PC-9 (cell line): ENCODE data around the gene PHLPP1.

Source experiments
- CTCF ChIP-seq: fragments of 200-600 bp; sonication (generic); conservative IDR thresholded peaks from 2 replicates; pipeline ENCODE4 v1.6.1; 2017; ENCODE audit warnings: mixed run types, antibody characterized with exemption, mild to moderate bottlenecking, moderate library complexity
- EZH2 ChIP-seq: fragments of 200-600 bp; sonication (generic); IDR thresholded peaks from 2 replicates; pipeline ENCODE4 v1.8.0; 2017; ENCODE audit warnings: antibody characterized with exemption, low read depth

DNA sequence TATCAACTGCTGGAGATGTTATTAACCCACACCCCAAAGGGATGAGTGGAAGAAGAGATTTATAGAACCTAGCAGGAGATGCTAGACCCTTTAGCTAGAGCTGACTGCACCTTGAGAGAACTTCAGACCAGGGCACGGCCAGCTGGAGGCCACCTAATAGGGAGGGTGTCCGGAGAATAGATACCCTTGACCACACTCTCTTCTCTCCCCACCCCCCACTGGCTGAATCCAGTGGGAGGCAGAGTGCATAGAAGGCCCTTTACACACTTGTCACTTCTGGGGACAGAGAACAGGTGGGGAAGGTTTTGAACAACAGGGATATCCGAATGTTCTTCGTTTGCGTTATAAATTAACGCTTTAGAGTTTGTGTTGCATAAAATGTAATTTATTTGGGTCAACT, 84.6 kb downstream of the PHLPP1 start:
- no peak for TF ChIP-seq CTCF
- TF ChIP-seq EZH2, result no peak
